Brain pericyte (primary cell): ENCODE data around the gene CAPN8.
"Not testable (repeated sequence)": the region's sequence is repeated elsewhere in the genome, so short reads cannot be mapped to it uniquely, and the experiment has no call there.

ENCODE experiments used
- DNase-seq: peaks from one replicate; pipeline ENCODE4 v3.0.0-alpha.2; 2012; ENCODE audit warnings: low read depth, low spot score

CAPN8 gene

DNA sequence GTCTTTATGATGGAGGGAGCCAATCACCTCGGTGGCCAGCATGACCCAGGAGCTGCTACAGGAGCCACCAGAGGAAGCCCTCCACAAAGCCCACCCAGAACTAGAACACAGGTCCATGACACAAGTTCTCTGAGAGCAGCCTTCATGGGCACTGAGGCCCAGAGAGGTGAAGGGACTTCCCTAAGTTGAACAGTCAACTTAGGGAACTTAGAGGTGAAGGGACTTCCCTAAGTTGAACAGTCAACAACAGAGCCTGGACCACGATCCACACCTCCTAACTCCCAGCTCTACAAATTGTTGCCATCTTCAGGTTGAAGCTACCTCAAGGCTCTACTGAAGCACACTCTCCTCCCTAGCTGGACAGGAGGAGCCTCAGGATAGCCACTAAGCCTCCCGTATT, 139.5 kb downstream of the CAPN8 start:
- DNase-seq = no peak

DNA sequence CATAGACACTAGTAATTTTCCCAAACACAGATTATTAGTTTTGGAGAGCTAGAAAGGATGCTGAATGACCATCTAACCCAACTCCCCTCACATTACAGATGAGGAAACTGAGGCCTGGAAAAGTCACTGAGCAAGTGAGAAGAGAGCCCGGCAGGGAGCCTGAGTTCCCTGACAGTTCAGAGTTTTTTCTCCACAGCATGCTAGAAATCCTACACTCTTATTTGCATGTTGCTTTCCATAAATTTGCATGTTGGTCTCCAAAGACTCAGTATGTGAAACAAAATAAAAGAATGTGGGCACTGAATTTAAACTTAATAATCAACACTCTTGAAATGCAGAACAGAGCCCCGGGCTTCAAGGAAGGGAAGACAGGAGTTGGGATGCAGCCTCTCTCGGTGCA, 140.0 kb downstream of the CAPN8 start:
- no peak for DNase-seq

DNA sequence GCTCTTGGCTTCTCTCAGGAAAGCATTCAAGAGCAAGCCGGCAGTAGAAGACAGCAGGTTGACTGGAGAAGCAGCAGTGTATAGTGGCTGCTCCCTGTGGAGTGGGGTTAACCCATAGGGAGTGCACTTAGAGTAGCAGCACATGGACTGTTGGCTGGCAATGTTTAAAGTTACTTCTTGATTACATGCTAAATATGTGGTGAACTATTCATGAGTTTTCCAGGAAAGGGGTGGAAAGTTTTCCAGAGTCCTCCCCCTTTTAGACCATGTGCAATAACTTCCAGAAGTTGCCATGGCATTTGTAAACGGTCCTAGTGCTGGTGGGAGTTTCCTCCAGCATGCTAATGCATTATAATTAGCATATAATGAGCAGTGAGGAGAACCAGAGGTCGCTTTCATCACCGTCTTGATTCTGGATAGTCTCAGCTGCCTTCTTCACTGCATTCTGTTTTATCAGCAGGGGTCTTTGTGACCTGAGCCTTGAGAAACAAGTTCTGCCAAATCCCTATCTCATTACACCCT, 140.5 kb downstream of the CAPN8 start:
- no peak for DNase-seq

DNA sequence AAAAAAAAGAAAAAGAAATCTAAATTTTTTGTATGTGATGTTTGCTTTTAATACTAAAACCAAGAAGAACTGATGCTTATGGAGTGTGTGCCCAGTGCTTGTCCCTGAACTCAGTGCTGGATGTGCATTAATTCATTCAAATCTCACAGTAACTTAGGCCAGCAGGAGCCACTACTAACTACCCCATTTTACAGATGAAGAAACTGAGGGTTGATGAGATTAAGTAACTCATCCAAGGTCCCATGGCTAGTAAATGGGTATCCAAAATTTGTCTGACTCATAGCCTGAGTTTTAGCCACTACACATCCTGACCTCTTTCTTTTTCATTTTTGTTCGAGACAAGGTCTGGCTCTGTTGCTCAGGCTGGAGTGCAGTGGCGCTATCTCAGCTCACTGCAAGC, 144.4 kb downstream of the CAPN8 start:
- DNase-seq = no peak

DNA sequence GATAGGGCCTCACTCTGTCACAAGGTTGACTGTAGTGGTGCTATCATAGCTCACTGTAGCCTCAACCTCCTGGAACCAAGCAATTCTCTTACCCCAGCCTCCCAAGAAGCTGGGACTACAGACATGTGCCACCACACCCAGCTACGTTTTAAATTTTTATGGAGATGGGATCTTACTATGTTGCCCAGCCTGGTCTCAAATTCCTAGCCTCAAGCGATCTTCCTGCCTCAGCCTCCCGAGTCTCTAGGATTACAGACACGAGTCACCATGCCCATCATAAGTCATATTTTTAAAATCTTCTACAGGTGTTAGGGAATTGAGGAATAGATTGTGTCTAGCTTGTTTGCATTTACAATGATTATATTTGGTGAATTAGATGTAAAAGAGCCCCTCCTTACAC, 145.3 kb downstream of the CAPN8 start:
- no peak for DNase-seq

DNA sequence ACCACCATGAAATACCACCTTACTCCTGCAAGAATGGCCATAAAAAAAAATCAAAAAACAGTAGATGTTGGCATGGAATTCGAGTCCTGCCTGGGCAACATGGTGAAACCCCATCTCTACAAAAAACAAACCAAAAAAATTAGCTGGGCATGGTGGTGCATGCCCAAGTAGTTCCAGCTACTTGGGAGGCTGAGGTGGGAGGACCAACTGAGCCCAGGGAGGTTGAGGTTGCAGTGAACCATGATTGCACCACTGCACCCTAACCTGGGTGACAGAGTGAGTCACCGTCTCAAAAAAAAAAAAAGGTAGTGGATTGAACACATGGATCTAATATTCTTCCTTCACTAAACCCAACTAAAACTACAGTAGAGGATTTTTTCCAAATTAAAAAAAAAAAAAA, 146.4 kb downstream of the CAPN8 start:
- no peak for DNase-seq

DNA sequence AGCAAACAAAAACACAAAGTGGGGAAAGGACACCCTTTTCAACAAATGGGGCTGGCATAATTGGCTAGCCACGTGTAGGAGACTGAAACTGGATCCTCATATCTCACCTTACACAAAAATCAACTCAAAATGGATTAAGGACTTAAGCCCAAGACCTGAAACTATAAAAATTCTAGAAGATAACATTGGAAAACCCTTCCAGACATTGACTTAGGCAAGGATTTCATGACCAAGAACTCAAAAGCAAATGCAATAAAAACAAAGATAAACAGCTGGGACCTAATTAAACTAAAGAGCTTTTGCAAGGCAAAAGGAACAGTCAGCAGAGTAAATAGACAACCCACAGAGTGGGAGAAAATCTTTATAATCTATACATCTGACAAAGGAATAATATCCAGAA, 146.9 kb downstream of the CAPN8 start:
- DNase-seq = not testable (repeated sequence)

DNA sequence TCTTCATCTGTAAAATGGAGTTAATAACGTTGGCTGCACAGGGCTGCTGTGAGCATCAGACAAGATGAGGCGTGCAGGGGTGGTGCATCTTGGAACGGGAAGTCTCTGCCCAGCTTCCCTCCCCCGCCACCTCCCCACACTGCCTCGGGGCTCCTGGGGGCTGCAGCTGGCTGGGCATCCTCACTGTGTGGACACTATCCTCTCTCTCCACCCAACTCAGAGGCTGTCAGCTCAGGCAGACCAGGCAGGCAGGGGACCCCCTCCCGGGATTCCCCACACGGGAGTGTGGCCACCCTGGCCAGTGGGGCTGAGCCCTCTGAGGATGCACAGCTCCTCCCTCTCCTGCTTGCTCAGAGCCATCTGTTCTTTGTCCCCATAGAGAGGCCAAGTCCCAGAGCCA, 149.6 kb downstream of the CAPN8 start:
- no peak for DNase-seq

DNA sequence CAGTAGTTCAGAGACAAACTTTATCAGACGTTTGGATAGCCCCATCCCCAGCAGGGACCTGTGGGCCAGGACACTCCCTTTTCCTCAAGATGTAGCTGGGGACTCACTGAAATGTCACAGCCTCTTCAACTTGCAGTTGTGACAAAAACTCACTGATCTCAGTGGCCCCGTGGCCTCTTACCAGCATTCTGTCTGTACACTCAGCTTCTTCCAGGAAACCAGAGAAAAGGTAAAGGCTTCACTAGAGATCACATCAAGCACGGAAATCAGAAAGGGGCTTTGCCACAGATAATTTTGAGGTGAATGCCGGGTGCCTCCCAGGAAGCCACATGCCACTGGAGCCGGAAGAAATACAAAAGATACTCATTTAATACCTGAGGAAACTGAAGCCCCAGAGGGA, 150.1 kb downstream of the CAPN8 start:
- no peak for DNase-seq

DNA sequence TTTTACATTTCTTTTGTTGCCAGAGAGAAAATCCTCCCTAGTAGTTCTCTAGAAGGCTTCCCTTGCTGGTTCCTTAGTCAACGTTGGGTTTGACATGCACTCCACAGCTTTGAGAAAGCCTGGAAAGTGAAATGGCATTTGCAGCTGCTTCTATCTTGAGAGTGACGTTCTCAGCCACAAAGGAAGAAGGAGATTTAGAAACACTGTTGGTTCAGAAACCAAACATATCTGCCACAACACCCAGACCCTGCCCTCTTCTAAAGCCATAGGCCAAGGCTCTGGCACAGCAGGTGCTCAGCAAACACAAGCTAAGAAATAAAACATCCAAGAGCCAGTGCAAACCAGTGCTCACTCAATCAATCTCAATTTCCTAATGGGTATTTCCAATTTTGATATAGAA, 150.9 kb downstream of the CAPN8 start:
- DNase-seq = no peak

DNA sequence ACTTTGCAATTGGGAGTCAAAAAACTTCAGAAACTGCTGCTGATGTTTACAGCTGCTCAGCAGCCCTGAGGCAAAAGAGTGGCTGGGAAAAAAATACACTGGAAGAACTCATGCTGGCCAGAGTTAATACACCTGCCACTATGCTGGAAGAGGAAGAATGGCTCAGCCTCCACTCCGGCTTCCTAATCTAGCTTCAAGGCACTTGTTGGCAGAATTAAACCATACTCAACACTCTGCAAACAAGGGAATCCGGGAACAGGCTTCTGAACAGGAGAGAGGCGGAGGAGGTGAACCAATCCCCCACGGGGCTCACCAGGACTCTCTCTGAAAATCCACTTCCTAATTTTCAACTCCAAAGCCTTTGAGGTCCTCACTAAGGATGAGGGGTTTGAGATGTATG, 152.2 kb downstream of the CAPN8 start:
- no peak for DNase-seq

DNA sequence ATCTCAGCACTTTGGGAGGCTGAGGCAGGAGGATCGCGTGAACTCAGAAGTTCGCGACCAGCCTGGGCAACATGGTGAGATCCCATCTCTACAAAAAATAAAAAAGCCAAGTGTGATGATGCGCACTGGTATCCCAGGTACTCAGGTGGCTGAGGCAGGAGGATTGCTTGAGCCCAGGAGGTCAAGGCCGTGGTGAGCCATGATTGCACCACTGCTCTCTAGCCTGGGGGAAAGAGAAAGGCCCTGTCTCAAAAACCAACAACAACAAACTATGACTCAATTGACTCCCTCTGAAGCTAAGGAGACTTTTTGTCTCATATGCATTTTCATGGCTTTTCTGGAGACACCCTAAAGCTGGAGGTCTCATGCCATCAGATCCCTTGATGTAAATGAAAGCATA, 153.4 kb downstream of the CAPN8 start:
- no peak for DNase-seq

DNA sequence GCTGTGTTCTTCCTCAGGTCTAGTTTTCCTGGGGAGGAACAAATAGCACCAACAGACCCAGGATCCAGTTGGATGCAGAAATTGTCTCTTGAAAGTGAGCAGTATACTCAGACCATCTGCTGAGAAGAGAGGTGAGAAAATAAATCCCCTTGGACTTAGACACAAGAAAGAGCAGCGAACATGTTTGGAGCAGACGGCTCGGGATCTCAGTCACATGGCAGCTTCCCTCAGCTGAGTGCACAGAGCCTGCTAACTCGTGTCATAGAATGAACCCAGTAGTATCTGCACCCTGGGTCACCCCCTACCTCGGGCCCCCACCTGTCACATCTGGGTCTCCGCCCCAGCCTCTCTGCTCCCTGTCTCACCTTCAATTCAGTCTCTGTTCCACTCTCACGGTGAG, 156.7 kb downstream of the CAPN8 start:
- DNase-seq = no peak

DNA sequence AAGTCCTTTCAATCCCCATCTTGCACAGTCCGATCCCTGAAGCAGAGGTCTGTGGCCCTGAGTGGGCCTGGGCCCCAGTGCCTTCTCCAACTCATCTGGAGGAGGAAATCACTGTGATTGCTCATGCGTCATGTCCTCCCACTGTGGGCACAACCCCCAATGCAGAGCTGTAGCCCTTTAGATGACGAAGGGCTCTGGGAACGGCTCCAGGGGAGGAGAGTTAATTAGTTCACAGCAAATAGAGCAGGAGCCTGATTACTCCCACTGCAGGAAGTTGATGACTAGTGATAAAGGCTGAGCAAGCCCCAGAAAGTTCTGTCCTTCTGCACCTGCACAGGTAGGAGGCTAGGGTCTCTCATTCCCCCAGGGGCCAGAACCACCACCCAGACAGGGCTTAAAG, 160.8 kb downstream of the CAPN8 start:
- no peak for DNase-seq

DNA sequence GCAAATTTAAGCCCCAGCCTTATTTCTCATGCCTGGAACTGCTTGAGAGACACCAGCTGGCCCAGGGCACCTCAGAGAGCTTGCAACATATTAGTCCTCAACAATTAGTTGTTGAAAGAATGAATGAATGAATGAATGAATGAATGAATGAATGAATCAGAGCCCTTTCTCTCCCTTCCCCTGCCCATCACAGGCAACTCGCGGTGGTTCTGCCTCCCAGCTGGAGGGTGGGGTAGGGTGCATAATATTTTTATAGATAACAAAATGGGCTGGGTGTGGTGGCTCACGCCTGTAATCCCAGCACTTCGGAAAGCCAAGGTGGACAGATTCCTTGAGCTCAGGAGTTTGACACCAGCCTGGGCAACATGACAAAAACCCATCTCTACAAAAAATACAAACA, 162.2 kb downstream of the CAPN8 start:
- no peak for DNase-seq

DNA sequence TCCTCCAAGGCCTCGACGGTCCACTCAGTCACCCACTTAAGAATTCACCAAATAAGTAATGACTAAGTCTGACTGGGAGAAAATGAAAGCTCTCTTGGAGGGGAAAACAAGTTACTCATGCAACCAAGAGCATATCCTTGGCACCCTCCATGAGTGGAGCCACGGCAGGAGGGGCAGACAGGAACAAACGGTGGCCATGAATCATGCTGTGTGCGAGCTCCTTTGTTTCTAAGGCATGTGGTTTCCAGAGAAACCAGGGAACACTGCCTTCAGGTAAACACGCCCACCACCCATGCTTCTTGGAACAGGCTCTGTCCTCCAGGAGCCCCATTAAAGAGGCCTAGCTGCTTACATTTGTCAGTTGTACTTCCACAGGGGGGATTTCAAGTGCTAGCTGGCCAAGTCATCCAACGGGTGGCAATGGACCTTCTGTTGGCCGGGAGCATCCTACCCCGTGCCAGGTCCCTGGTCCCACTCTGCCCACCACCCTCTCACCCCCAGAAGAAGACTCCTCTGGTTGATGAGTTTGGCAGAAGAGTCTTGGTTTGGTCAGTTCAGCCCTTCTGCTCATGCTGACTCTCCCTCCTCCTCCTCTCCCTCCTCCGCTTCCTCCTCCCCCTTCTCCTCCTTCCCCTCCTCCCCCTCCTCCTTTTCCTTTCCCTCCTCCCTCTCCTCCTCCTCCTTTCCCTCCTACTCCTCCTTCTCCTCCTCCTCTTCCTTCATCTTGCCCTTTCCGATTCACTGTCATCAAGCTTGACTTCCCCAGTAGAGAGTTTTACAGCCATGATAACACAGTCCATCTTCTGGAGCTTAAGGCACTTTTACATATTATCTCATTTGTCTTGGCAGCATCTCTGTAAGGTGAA, 164.7 kb downstream of the CAPN8 start:
- no peak for DNase-seq

DNA sequence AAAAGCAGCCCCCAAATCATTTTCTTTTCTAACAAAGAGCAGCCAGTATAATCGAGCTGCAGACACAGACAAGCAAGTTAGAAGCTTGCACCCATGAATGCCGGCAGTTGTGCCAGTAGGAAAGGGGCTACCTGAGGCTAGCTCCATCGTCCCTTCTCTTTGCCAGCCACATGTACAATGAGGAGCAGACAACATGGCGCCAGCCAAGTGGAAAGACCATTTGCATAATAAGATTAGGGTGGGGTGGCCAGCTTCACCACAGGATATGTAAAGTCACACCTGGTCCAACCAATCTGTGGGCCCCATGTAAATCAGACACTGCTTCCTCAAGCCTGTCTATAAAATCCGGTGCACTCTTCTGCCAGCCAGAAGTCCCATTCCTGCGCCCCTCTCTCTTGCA, 168.6 kb downstream of the CAPN8 start:
- DNase-seq = no peak

DNA sequence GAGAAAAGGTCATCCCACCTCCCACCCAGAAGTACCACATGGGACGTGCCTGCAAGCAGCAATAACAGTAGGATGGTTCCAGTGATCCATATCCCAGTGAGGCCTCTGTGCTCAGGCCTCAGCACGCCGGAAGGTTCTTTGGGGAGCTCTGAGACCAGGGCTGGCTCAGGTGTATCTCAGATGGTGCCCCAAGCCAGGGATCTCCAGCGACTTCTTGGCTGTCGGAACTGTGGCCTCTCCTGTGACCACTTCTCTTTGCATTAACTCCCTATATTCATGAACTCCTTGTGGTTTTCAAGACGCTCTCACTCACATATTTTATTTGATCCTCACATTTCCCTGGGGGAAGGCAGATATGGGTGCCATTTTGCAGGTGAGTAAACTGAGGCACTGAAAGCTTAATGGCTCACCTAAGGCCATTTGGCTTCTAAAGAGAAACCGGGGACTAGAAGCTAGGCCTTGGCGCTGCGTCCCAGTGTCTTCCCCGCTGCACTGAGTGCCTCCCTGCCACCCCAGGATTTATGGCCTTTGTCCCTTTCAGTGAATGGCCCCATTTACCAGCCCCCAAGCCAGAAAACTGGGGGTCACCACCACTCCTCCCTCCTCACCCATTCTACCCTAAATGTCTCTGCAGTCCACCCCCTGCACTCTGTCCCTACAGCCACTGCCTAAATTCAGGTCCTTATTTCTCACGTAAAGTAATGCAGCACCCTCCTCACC, 170.4 kb downstream of the CAPN8 start:
- no peak for DNase-seq

DNA sequence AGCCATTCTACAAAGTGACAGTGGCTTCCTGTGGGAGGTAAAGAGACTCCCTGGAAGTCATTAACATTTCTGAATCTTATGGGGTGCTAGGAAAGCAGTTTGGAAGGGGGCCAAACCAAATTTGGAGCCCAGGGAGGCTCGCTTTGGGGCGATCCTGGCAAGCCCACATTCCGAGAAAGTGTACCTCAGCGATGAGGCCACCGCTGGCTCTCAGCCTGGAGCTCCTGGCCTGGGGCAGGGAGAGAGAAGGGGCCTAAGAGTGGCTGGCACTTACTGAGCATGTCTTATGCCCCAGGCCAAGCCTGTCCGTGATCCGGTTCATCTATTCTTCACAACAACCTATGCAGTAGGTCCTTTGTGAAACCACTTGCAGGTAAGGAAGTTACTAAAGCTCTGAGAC, 173.5 kb downstream of the CAPN8 start:
- no peak for DNase-seq
